ENCODE measurements around the gene MACO1. TPM values are rescaled to one million over a fixed set of nuclear protein-coding genes. Genes with fewer than 3 reads are reported as not detected.

Gene MACO1
- total RNA-seq, 3 donors from 2014 or later, result 14.4 to 17.9 (median 16.4) TPM

Other genes starting within 250 kb of the MACO1 start
- 10 to 100 TPM; 46.7 to 54.9 (median 52.2) TPM for gene SYF2, start 198.4 kb upstream of the MACO1 start, total RNA-seq
- 10 to 100 TPM; 47.0 to 61.7 (median 53.4) TPM for gene RSRP1, start 183.4 kb upstream of the MACO1 start, total RNA-seq
- gene RHD, start 158.4 kb upstream of the MACO1 start, total RNA-seq, result not detected
- 10 to 100 TPM; 82.5 to 92.9 (median 90.5) TPM for gene TMEM50A, start 92.6 kb upstream of the MACO1 start, total RNA-seq
- under 1 TPM in 2 of 3 donors, not detected in 1; 0.15 to 0.26 TPM for gene RHCE, start 10.1 kb upstream of the MACO1 start, total RNA-seq
- 10 to 100 TPM in 1 of 3 donors, 1 to 10 TPM in 2; 7.6 to 11.4 (median 9.2) TPM for gene LDLRAP1, start 112.7 kb downstream of the MACO1 start, total RNA-seq
- gene MAN1C1, start 185.9 kb downstream of the MACO1 start, total RNA-seq, result 1 to 10 TPM; 2.7 to 5.7 (median 3.1) TPM

All from activated T-cell treated with anti-CD3 and anti-CD28 coated beads, Interleukin-2, amount 50 U/mL, for 4 hours (primary cell).